Transverse colon (tissue), 4 donors: ENCODE results near the gene REX1BD. TPM values are rescaled to one million over a fixed set of nuclear protein-coding genes. Genes with fewer than 3 reads are reported as not detected.

Experiments used
- DNase-seq: peaks from one replicate; pipeline ENCODE4 v3.0.0-alpha.2; 2019
- H3K27ac ChIP-seq, 4 donors: fragments of 200-600 bp; sonication (generic); 2 replicates each; pipeline ENCODE4 v1.5.1; 2016 to 2018; ENCODE audit warnings: inconsistent platforms in 4 of 4
- H3K27me3 ChIP-seq: fragments of 200-600 bp; sonication (generic); 2 replicates; pipeline ENCODE4 v1.5.1; 2017; ENCODE audit warnings: inconsistent platforms
- H3K36me3 ChIP-seq, 4 donors: fragments of 200-600 bp; sonication (generic); 2 replicates each; pipeline ENCODE4 v1.5.1; 2017 to 2019; ENCODE audit warnings: inconsistent platforms in 4 of 4
- H3K4me1 ChIP-seq, 4 donors: fragments of 200-600 bp; sonication (generic); 2 replicates each; pipeline ENCODE4 v1.5.1; 2017 to 2020; ENCODE audit warnings: inconsistent platforms in 4 of 4
- H3K4me3 ChIP-seq, 4 donors: fragments of 200-600 bp; sonication (generic); 1 replicate in 1 of 4; 2 replicates in 3 of 4; pipeline versions ENCODE4 v1.5.1 to v1.6.1; 2017 to 2019; ENCODE audit warnings: inconsistent platforms in 4 of 4
- H3K9me3 ChIP-seq, 2 donors: fragments of 200-600 bp; sonication (generic); 2 replicates each; pipeline ENCODE4 v1.5.1; 2017 to 2019; ENCODE audit warnings: inconsistent platforms in 2 of 2
- EP300 ChIP-seq: sonication (generic); formaldehyde crosslinking; IDR thresholded peaks from one replicate; pipeline ENCODE4 v1.6.1; 2017; ENCODE audit warnings: antibody characterized with exemption, low read depth
- POLR2A ChIP-seq: fragments of 450-650 bp; IDR thresholded peaks from one replicate; pipeline ENCODE4 v1.6.1; 2016; ENCODE audit warnings: antibody characterized with exemption, mild to moderate bottlenecking, moderate library complexity
- POLR2AphosphoS5 ChIP-seq, 3 donors: sonication (generic); formaldehyde crosslinking; IDR thresholded peaks; one replicate each; pipeline ENCODE4 v1.6.1; 2016; ENCODE audit warnings: antibody characterized with exemption in 3 of 3
- WGBS, 2 donors: methylation state at CpG; one replicate each; pipeline ENCODE4 v1.1.5; 2018; ENCODE audit warnings: low coverage in 1 of 2; 5-methylcytosine and 5-hydroxymethylcytosine counted together
- in situ Hi-C, 4 donors: fragments of 200-750 bp; cut with MboI; loops; one replicate each; pipeline versions ENCODE4 v1.15.0 to v1.15.1; 2017; ENCODE audit warnings: low sequenced_read_pairs in 3 of 4, low pct_ligation_motif_present in 1 of 4, low pct_unique_long_range_greater_than_20kb in 1 of 4
- intact Hi-C: fragments of 100-400 bp; cut with DNase I; formaldehyde crosslinking; loops from one replicate; pipeline ENCODE4 v1.15.1; 2023; ENCODE audit warnings: low total_unique reads
- total RNA-seq, 4 donors: library from RNA; depleted of rRNA; stranded (reverse); fragments of >200 nt; gene quantifications; one replicate each; pipeline ENCODE4 v1.1.0, GENCODE V29; 2016
- TF ChIP-seq, protein P1 (sequence below), 5 experiments: fragments of 200-600 bp in 3 of 5; fragments of 450-650 bp in 2 of 5; sonication (generic) in 3 of 5; IDR thresholded peaks; 1 replicate in 2 of 5; 2 replicates in 3 of 5; pipeline ENCODE4 v1.5.1; 2016 to 2017; ENCODE audit warnings: antibody characterized with exemption in 5 of 5, inconsistent platforms in 3 of 5, mild to moderate bottlenecking in 2 of 5, moderate library complexity in 1 of 5

REX1BD gene
- total RNA-seq, 4 donors from 2014 or later: 75.1 to 171 (median 121) TPM

- Histone ChIP-seq H3K9me3 (no peaks in the 10 kb centered on the region), H3K27me3 (peaks cover 23% of the 10 kb centered on the region), H3K4me1 (no peaks in the 10 kb centered on the region), H3K27ac (no peak overlapping the region), H3K36me3 (no peaks in the 10 kb centered on the region), H3K4me3 (no peak overlapping the region)
- in situ Hi-C loops (loop anchor here in 1 of 4 donors (25.0 kb wide), 1 partner anchor 191 kb away; no protein-coding TSS in a partner anchor), intact Hi-C loops (no loop called here)
- no peak for DNase-seq
- TF ChIP-seq EP300 (no peak), POLR2AphosphoS5 (IDR thresholded peaks at IDR 0.05) (no peak), POLR2A (no peak)
- TF ChIP-seq, protein P1, sequence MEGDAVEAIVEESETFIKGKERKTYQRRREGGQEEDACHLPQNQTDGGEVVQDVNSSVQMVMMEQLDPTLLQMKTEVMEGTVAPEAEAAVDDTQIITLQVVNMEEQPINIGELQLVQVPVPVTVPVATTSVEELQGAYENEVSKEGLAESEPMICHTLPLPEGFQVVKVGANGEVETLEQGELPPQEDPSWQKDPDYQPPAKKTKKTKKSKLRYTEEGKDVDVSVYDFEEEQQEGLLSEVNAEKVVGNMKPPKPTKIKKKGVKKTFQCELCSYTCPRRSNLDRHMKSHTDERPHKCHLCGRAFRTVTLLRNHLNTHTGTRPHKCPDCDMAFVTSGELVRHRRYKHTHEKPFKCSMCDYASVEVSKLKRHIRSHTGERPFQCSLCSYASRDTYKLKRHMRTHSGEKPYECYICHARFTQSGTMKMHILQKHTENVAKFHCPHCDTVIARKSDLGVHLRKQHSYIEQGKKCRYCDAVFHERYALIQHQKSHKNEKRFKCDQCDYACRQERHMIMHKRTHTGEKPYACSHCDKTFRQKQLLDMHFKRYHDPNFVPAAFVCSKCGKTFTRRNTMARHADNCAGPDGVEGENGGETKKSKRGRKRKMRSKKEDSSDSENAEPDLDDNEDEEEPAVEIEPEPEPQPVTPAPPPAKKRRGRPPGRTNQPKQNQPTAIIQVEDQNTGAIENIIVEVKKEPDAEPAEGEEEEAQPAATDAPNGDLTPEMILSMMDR (IDR thresholded peaks at IDR 0.05): no peak
- 71% methylated on average over 7 of the region's 7 CpGs; no CpG with 5 or more reads in 1 of the 2 donors for WGBS, 2 donors
These were observed 32.3 kb downstream of the REX1BD start for GRCh38 chr19:18620902-18621301.

DNA sequence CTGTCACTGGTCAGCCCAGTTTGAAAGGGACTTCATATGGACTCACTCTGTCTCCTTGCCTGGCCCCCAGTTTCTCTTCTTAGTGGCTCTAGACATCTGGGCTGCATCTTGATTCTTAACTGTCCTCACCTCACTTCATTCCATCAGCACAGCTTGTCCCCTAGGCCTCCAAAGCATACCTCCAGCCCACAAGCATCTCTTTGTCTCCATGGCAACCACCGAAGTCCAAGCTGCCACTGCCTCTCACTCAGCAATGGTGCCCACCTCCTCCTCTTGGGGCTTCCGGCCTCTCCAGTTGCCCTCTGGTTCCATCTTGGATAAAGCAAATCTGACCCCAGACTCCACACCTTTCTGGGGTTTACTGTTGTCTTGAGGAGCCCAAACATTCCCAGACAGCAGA, 38.3 kb downstream of the REX1BD start:
- H3K36me3 ChIP-seq: no peaks in the 10 kb centered on the region
- intact Hi-C loops (no loop called here), in situ Hi-C loops (no loop called here)
- no peak overlapping the region for H3K4me3 ChIP-seq
- TF ChIP-seq EP300 (no peak), POLR2AphosphoS5 (IDR thresholded peaks at IDR 0.05) (no peak), POLR2A (no peak)
- no peak for DNase-seq
- no peaks in the 10 kb centered on the region for H3K4me1 ChIP-seq
- H3K27ac ChIP-seq: no peak overlapping the region
- WGBS, 2 donors: 63% methylated on average over 2 of the region's 2 CpGs; no CpG with 5 or more reads in 1 of the 2 donors
- peaks cover 10% of the 10 kb centered on the region for H3K27me3 ChIP-seq
- H3K9me3 ChIP-seq: no peaks in the 10 kb centered on the region

GRCh38 chr19:18629166-18630088, 40.8 kb downstream of the REX1BD start:
- intact Hi-C loops: no loop called here
- 67 to 69% methylated on average over 5 to 15 of the region's 15 CpGs for WGBS, 2 donors
- Histone ChIP-seq H3K36me3 (no peaks in the 10 kb centered on the region), H3K4me1 (peaks cover 0 to under 1% (median 0%) of the 10 kb centered on the region in 4 donors), H3K9me3 (no peaks in the 10 kb centered on the region), H3K27ac (peak overlapping the region in 2 of 4 donors; percentile 21 to 28), H3K4me3 (no peak overlapping the region), H3K27me3 (peaks cover 10% of the 10 kb centered on the region)
- in situ Hi-C loops: no loop called here
- TF ChIP-seq POLR2A: no peak
- TF ChIP-seq, protein P1 (IDR thresholded peaks at IDR 0.05): no peak
- TF ChIP-seq EP300: peak; percentile 95
- TF ChIP-seq POLR2AphosphoS5 (IDR thresholded peaks at IDR 0.05): peak; percentile 36 to 78 (median 66)
- DNase-seq: no peak

- WGBS, 2 donors: 45% methylated on average over 8 of the region's 8 CpGs; no CpG with 5 or more reads in 1 of the 2 donors
- Histone ChIP-seq H3K27ac (no peak overlapping the region), H3K4me3 (no peak overlapping the region), H3K9me3 (no peaks in the 10 kb centered on the region), H3K36me3 (no peaks in the 10 kb centered on the region), H3K27me3 (peaks cover 2% of the 10 kb centered on the region), H3K4me1 (peaks cover 16 to 28% (median 23%) of the 10 kb centered on the region in 4 donors)
- intact Hi-C loops: no loop called here
- in situ Hi-C loops: no loop called here
- TF ChIP-seq, protein P1 (IDR thresholded peaks at IDR 0.05): no peak
- TF ChIP-seq POLR2AphosphoS5 (IDR thresholded peaks at IDR 0.05): peak; percentile 66 to 90 (median 72)
- DNase-seq: peak; percentile 47
These were observed 44.7 kb downstream of the REX1BD start for GRCh38 chr19:18633321-18633720.
